ENCODE measurements around the gene LMBR1.

The LMBR1 gene

DNA sequence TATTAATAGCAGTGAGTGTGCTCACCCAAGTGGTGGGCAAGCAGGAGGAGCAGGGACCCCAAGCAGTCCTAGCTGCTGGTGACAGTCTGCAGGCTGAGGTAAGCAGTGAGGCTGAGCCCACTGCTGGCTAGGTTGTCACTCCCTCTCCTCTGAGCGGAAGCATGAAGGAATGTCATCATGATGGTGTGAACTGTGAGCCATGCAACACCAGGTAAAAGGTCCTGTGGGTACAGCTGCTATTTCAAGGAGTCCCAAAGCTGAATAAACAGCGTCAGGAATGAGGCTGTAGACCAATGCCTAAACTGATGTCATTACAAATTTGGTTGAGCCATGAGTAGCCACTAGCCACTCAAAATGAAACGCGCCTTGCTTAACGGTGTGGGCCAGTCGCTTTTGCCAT, 126.3 kb downstream of the LMBR1 start:
- no peak for DNase-seq (ENCODE audit: low read depth, low spot score)
- Histone ChIP-seq H3K27ac (no peak overlapping the region), H3K9me3 (ENCODE audit: low read depth, low read length) (no peaks in the 10 kb centered on the region), H3K36me3 (ENCODE audit: insufficient read depth, low read length) (no peaks in the 10 kb centered on the region; the same call in 1 of the 2 replicates), H3K9ac (ENCODE audit: insufficient read length) (no peak overlapping the region), H3K4me3 (no peak overlapping the region)
- no peak for TF ChIP-seq EZH2 (IDR thresholded peaks at IDR 0.05)

DNA sequence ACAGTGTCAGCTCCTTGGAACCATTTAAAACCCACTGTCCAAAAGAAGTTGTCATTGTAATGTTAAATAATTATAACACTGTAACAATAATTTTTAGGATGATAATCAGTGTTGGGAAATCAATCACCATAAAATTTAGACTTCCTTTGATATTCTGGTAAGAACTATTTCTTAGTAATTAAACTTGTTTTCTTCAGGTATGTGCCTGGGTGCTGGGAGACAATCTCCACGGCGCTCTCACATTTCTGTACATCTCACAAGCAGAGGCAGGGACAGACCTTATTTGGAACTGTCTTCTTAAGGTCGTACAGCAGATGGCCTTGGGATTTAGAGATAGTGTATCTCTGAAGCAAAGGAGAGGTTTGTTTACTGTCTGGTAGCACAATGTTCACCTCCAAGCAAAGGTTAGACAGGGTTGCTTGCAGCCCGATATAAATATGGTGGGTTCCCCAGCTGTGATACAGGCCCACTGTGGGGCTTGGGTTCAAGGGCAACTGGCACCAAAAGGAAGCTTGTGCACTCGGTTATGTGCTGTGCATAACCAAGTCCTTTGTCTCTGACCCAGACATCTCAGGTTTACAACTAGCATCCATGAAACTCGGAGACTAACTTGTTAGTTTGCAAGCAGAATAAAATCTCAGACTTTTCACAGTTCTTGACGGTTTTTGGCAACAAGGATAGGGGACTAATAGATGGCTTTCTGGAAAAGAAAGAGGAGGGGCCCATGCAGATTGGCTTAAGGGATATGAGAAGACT, 126.9 kb downstream of the LMBR1 start:
- no peak overlapping the region for H3K9ac ChIP-seq (ENCODE audit: insufficient read length)
- H3K27ac ChIP-seq: no peak overlapping the region
- H3K9me3 ChIP-seq (ENCODE audit: low read depth, low read length): no peaks in the 10 kb centered on the region
- H3K4me3 ChIP-seq: no peak overlapping the region
- TF ChIP-seq FOXP2 (optimal IDR thresholded peaks at IDR 0.05; ENCODE audit: control extremely low read depth, extremely low read length, insufficient read depth) (no peak), POLR2AphosphoS5 (IDR thresholded peaks at IDR 0.05; ENCODE audit: borderline replicate concordance, low read depth, low read length) (no peak), EZH2 (IDR thresholded peaks at IDR 0.05) (no peak)
- peaks cover under 1% of the 10 kb centered on the region; the same call in 1 of the 2 replicates for H3K36me3 ChIP-seq (ENCODE audit: insufficient read depth, low read length)
- DNase-seq (ENCODE audit: low read depth, low spot score): no peak

DNA sequence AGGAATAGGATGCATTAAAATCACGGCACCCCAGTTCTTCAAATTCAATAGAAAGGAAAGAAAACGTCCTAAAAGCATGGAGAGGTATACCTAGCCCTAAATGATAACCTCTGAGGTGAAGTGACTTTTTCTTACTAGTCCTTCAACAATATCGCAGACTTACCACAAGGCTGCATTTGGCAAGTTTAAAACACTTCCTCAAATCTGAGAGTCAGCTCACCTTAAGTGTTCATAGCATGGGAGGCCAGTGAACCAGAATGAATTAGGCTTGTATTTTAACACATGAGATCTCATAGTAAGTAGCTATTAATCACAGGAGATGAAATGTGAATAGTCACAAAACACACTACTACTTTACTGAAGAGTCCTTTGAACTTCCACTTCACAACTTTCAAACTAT, 128.2 kb downstream of the LMBR1 start:
- Histone ChIP-seq H3K9ac (ENCODE audit: insufficient read length) (no peak overlapping the region), H3K4me3 (no peak overlapping the region), H3K9me3 (ENCODE audit: low read depth, low read length) (no peaks in the 10 kb centered on the region), H3K27ac (no peak overlapping the region), H3K36me3 (ENCODE audit: insufficient read depth, low read length) (peaks cover 4% of the 10 kb centered on the region)
- no peak for DNase-seq (ENCODE audit: low read depth, low spot score)
- TF ChIP-seq POLR2AphosphoS5 (IDR thresholded peaks at IDR 0.05; ENCODE audit: borderline replicate concordance, low read depth, low read length): no peak
- TF ChIP-seq FOXP2 (optimal IDR thresholded peaks at IDR 0.05; ENCODE audit: control extremely low read depth, extremely low read length, insufficient read depth): no peak
- no peak for TF ChIP-seq EZH2 (IDR thresholded peaks at IDR 0.05)

DNA sequence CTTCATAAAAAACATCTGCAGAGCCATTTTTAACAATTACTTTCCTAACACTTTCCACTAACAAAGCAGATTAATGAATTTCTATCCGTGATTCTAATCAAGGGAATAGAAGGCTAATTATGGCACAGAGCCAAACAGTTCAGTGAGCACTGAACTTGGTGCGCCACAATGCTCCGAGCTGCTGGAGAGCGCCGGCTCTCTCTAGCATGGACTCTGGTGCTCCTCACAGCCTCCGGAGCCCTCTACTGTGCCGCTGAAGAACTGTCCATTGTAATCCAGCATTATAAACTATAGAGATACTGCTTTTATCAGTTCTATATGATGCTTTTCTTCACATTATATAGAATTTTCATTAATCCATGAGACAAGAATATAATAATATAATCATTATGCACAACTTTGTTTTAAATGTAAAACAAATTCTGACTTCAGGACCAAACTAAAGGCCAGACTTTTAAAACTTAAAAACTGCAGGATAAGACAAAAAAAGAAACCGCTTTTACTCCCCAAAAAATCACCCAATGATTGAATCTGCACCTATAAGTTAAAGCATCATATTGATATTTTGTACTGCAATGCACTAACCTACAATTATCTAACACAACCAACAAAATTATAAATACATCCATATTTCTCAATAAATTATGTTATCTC, 128.8 kb downstream of the LMBR1 start:
- TF ChIP-seq FOXP2 (optimal IDR thresholded peaks at IDR 0.05; ENCODE audit: control extremely low read depth, extremely low read length, insufficient read depth) (no peak), EZH2 (IDR thresholded peaks at IDR 0.05) (no peak), POLR2AphosphoS5 (IDR thresholded peaks at IDR 0.05; ENCODE audit: borderline replicate concordance, low read depth, low read length) (no peak)
- Histone ChIP-seq H3K9me3 (ENCODE audit: low read depth, low read length) (no peaks in the 10 kb centered on the region), H3K4me3 (no peak overlapping the region), H3K9ac (ENCODE audit: insufficient read length) (no peak overlapping the region), H3K36me3 (ENCODE audit: insufficient read depth, low read length) (peaks cover 4% of the 10 kb centered on the region), H3K27ac (no peak overlapping the region)
- DNase-seq (ENCODE audit: low read depth, low spot score): no peak

DNA sequence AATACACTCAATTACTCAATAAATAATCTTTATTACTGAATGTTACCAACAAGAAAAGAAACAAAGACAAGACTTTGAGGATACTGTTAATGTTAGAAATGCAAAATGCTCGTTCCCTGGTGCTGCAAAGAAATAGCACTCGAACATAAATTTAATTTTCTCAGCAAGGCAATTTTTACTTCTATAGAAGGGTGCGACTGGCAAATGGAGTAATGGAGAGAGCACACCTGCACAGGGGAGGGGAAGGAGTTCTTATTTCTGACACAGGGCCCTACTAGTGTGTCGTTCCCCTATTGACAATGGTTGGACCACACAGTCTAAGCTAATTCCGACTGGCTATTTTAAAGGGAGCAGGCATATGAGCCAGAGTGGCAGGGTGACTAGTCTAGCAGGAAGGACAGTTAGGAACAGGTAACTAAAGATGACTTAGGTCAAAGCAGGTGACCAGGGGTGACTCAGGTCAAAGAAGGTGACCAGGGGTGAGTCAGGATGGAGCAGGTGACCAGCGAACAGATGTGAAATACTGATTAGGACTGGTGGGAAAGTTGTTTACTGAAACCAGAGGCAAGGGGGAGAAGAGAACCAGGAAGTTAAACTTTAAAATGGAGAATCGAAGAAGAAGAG, 133.3 kb downstream of the LMBR1 start:
- H3K9ac ChIP-seq (ENCODE audit: insufficient read length): no peak overlapping the region
- no peak for DNase-seq (ENCODE audit: low read depth, low spot score)
- H3K4me3 ChIP-seq: no peak overlapping the region
- no peak overlapping the region for H3K27ac ChIP-seq
- H3K36me3 ChIP-seq (ENCODE audit: insufficient read depth, low read length): peaks cover 4% of the 10 kb centered on the region
- H3K9me3 ChIP-seq (ENCODE audit: low read depth, low read length): no peaks in the 10 kb centered on the region
- TF ChIP-seq EZH2 (IDR thresholded peaks at IDR 0.05): no peak
- no peak for TF ChIP-seq POLR2AphosphoS5 (IDR thresholded peaks at IDR 0.05; ENCODE audit: borderline replicate concordance, low read depth, low read length)
- TF ChIP-seq FOXP2 (optimal IDR thresholded peaks at IDR 0.05; ENCODE audit: control extremely low read depth, extremely low read length, insufficient read depth): no peak

GRCh38 chr7:156759143-156759542, 133.8 kb downstream of the LMBR1 start:
- no peaks in the 10 kb centered on the region for H3K9me3 ChIP-seq (ENCODE audit: low read depth, low read length)
- TF ChIP-seq EZH2 (IDR thresholded peaks at IDR 0.05): no peak
- no peak for TF ChIP-seq FOXP2 (optimal IDR thresholded peaks at IDR 0.05; ENCODE audit: control extremely low read depth, extremely low read length, insufficient read depth)
- no peak for TF ChIP-seq POLR2AphosphoS5 (IDR thresholded peaks at IDR 0.05; ENCODE audit: borderline replicate concordance, low read depth, low read length)
- H3K27ac ChIP-seq: no peak overlapping the region
- H3K4me3 ChIP-seq: no peak overlapping the region
- no peak overlapping the region for H3K9ac ChIP-seq (ENCODE audit: insufficient read length)
- peaks cover 4% of the 10 kb centered on the region for H3K36me3 ChIP-seq (ENCODE audit: insufficient read depth, low read length)
- DNase-seq (ENCODE audit: low read depth, low spot score): no peak

GRCh38 chr7:156754201-156754600, 138.8 kb downstream of the LMBR1 start:
- no peak overlapping the region for H3K4me3 ChIP-seq
- TF ChIP-seq FOXP2 (optimal IDR thresholded peaks at IDR 0.05; ENCODE audit: control extremely low read depth, extremely low read length, insufficient read depth): no peak
- no peak for TF ChIP-seq POLR2AphosphoS5 (IDR thresholded peaks at IDR 0.05; ENCODE audit: borderline replicate concordance, low read depth, low read length)
- TF ChIP-seq EZH2 (IDR thresholded peaks at IDR 0.05): no peak
- H3K36me3 ChIP-seq (ENCODE audit: insufficient read depth, low read length): no peaks in the 10 kb centered on the region; the same call in 1 of the 2 replicates
- no peak overlapping the region for H3K27ac ChIP-seq
- no peaks in the 10 kb centered on the region for H3K9me3 ChIP-seq (ENCODE audit: low read depth, low read length)
- no peak for DNase-seq (ENCODE audit: low read depth, low spot score)
- no peak overlapping the region for H3K9ac ChIP-seq (ENCODE audit: insufficient read length)

DNA sequence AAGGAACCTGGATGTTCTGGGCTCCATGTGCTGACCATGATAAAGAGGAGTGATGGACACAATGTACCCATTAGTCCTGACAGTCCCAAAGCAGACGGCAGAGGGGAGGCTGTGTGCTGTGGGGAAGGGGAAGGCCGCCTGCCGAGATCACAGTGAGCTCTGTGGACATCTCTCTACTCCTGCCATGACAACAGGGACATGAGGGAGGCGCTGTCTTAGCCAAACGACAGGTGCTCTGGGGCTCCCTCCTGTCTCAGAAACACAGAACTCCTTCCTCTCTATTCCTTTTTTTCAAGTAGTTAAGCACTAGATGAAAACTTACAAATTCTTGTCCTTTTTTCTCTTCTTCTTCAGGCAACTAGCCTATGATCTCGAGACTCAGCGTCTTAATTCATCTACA, 139.4 kb downstream of the LMBR1 start:
- H3K27ac ChIP-seq: no peak overlapping the region
- H3K9me3 ChIP-seq (ENCODE audit: low read depth, low read length): no peaks in the 10 kb centered on the region
- TF ChIP-seq POLR2AphosphoS5 (IDR thresholded peaks at IDR 0.05; ENCODE audit: borderline replicate concordance, low read depth, low read length) (no peak), FOXP2 (optimal IDR thresholded peaks at IDR 0.05; ENCODE audit: control extremely low read depth, extremely low read length, insufficient read depth) (no peak), EZH2 (IDR thresholded peaks at IDR 0.05) (no peak)
- no peaks in the 10 kb centered on the region; the same call in 1 of the 2 replicates for H3K36me3 ChIP-seq (ENCODE audit: insufficient read depth, low read length)
- H3K4me3 ChIP-seq: no peak overlapping the region
- no peak for DNase-seq (ENCODE audit: low read depth, low spot score)
- H3K9ac ChIP-seq (ENCODE audit: insufficient read length): no peak overlapping the region

Data from SK-N-MC (cell line).